CD1c-positive myeloid dendritic cell (primary cell): ENCODE results near the gene WFIKKN1.

ENCODE experiments used
- DNase-seq: peaks from one replicate; pipeline ENCODE4 v3.0.0-alpha.2; 2016; ENCODE audit errors: extremely low spot score

The WFIKKN1 gene

DNA sequence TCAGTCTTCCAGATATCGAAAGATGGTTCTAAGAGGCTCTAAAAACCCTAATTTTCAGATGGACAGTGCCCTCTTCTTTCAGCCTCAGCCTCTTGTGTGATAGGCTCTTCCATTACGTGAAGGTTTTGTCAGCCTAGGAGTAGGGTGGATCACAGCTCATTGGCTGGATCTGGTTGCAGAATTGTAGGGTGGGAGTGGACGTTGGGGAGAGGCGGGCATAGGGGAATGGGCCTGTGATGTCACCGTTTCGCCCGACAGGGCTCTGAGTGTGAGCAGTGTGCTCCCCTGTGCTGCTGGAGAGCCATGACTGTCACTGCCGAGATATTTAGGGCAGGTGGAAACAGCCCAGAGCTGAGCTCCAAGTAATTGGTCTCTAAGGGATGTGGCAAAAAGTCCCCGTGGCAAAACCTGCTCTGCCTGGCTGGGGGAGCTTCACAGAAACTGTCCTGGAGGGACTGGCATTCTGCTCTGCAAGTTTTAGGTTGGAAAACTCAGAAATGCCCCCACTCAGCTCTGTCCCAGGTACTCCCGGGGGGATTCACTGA, 6.2 kb upstream of the WFIKKN1 start:
- no peak for DNase-seq

DNA sequence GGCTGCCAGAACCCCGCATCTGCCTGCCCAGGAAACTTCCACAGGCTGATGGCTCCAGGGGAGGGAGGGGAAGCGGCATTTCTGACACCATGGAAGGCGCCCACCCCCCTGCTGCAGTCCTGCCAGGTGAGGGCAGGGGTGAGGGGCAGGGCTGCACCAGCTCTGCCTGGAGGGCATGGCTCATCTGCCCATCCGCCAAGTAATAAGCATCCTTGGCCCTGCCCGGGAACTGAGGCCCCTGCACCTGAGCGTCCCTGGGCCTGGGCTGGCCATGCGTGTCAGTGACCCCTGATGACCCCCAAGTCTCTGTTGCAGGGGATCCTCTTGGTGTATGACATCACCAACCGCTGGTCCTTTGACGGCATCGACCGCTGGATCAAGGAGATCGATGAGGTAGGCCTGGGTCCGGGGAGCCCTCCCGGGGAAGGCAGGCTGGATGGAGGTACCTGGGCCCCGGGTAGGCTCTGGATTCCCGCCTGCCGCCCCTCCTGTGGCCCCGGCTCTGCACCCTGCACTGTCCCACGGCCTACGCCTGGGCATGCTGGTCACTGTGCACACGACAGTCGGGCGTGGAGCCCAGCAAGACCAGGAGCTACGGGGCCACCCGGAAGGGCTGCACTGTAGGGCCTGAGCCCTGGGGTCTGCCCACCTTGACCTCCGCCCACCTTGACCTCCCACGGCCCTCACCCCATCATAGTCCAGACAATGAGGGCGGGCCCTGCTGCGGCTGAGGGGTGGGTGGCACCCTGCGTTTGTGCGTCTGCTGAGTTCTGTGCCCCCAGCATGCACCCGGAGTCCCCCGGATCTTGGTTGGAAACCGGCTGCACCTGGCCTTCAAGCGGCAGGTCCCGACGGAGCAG, 5.4 kb upstream of the WFIKKN1 start:
- no peak for DNase-seq

DNA sequence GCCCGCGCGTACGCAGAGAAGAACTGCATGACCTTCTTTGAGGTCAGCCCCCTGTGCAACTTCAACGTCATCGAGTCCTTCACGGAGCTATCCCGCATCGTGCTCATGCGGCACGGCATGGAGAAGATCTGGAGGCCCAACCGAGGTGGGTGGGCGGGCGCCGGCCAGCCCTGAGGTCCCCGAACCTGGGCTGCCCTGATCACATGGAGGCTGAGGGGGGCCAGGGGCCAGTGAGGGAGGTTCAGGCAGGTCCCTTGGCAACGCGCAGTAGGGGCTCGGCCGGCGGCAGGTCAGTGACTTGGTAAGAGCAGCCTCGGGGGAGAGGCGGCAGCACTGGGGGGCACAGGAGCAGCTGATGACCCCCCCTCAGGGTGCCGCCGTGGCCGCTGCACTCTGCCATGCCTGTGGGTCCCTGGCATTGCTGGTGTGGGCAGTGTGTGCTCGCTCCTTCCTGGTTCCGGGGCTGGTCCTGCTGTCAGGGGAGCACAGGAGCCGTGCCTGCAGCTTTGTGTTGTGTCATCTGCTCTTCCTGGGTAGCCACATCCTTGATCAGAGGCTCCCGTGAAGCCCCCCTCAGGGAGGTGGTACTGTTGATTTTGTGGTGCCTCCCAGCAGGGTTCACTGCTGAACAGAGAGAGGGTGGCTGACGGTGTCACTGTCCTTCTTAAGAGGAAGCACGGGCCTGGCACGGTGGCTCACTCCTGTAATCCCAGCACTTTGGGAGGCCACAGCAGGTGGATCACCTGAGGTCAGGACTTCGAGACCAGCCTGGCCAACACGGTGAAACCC, 4.6 kb upstream of the WFIKKN1 start:
- no peak for DNase-seq

DNA sequence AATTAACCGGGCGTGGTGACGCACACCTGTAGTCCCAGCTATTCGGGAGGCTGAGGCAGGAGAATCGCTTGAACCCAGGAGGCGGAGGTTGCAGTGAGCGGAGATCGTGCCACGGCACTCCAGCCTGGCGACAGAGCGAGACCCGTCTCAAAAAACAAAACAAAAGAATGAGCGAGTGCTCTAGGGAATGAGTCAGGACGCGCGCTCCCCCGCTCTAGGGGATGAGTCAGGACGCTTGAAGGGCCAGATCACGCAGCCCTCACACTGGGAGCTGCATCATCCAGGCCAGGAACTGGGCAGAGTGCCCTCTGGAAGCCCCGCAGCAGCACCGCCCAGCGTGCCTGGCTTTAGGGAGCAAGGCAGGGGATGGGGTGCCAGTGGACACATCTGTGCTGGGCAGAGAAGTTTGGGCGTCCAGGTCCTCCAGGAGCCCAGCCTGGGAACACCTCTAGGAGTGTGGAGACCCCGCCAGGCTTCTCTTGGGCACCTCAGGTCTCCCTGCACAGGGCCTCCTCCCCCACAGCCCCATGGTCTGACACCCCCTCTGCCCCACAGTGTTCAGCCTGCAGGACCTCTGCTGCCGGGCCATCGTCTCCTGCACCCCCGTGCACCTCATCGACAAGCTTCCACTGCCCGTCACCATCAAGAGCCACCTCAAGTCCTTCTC, 3.9 kb upstream of the WFIKKN1 start:
- no peak for DNase-seq

DNA sequence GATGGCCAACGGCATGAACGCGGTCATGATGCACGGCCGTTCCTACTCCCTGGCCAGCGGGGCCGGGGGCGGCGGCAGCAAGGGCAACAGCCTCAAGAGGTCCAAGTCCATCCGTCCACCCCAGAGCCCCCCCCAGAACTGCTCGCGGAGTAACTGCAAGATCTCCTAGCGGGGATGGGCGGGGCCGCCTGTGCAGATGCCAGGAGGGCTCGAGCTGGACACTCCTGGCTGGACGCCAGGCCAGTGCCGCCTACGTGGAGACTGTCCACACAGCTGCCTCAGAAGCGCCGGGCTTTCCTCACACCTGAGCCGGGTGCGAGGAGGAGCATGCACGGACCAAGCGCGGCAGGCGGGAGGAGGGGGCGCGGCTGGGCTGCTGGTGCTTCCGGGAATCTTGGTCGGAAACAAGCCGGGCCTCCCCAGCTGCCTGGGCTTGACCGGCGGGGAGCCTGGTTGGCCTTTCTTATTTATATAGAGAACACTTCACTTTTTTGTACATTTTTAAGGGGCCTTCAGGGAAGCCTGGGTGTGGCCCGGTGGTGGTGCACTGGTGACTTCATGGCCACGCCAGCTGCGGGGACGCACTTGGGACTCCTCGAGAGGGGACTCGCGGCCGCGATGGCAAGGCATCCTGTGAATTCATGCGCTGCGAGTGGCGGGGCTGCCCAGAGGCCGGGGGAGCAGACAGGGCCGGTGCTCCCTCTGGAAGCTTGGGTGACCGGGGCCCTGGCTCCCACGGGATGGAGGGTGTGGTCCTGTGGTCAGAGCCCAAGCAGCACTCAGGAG, 3.1 kb upstream of the WFIKKN1 start:
- no peak for DNase-seq

DNA sequence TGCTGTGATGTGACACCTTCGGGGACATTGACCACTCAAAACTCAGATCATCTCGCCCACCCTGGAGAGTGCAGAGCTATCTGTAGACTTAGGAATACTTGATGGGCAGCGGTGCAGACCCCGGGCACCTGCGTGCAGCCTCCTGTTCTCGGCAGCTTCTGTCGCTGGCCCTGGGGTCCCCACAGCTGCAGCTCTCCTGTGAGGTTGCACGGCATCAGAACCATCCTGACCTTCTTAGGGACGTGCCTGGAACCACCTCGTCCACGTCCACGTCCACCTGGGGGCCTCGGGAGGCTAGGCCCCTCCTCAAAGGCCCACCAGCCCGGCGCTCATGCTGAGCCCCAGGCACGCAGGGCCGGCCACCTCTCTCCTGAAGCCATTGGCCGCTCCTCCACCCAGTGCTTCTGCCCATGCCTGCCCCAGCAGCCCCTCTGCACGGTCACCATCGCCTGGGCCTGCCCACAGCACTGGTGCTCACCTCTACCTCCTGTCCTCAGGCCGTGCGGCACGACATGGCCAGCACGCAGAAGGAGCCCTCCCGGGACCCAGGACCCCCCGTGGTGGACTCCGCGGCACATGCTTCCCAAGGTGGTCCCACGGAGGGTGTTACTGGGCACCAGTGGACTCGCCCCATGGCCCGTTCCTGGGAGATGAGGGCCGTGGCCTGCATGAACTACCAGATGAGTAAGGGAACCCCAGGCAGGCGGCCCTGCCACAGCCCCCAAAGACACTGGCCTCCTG, 2.3 kb upstream of the WFIKKN1 start:
- DNase-seq, result no peak

DNA sequence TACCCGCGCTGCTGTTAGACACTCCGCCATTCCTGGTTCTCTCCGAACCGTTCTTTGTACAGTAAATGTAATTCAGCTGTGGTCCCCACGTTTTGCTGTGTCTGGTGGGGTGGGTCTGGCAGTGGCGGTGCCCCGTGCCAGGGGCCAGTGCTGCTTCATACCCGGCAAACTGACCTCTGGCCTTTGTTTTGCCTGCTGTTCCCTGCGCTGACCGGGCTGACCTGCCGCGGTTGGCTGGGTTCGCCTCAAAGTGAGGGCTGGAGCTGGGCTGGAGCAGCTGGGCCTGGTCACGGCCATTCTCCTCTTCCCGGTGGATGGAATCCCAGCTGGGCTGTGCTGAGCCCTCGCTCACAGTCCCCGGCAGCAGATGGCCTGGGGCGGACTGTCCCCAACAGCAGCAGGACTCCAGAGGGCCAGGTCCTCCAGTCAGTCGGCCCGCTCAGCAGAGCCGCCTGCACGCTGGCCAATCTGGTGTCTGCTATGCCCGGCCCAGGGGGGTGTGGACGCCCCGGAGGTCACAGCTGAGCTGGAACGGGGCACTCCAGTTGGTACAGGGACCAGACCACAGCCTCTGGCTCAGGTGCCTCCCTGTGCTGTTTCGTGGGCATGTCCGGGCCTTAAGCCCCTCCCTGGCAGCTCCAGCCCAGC, 1.5 kb upstream of the WFIKKN1 start:
- no peak for DNase-seq

DNA sequence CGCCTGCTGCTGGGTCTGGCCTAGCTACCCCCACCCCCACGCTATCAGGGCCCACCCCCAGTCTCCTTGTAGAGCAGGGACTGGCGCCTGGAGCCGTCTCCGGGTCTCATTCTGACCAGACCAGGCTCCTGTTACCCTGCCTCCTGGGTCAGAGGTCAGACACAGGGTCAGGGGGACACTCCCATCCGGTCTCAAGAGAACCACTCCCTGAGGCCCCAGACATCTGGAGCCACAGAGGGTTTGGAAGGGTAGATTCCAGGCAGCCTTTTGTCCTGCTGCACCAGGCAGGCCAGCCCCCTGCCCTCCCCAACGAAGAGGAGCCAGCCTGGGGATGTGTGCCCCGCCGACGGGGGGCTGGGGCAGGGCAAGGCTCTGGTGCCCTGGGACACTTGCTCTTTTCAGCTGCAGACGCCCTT, 944 bp upstream of the WFIKKN1 start:
- no peak for DNase-seq

DNA sequence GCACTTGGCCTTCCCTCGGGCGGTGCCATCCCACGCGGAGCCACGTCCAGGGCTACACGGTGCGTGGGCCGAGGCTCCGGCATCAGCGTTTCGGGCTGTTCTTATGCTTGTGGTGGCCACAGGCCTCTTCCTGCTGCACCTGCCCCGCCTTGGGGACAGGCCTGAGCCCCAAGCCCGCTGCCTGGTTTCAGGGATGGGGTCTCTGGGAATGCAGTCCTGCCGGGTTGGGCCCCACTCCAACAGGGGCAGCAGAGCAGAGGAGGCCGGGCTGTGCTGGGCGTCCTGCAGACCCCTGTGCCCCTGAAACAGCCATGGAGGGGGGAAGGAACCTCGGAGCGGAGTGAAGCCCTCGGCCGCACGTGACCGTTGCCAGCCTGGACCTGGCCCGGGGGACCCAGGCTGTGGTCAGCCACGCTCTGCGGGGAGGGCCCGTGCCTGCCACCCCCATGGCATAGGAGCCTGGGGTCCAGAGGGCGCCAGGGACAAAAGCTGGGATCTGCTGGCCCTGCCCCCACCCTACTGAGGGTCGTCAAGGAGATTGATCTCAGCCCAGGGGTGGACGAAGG, 453 bp upstream of the WFIKKN1 start:
- DNase-seq, result peak; percentile 23

DNA sequence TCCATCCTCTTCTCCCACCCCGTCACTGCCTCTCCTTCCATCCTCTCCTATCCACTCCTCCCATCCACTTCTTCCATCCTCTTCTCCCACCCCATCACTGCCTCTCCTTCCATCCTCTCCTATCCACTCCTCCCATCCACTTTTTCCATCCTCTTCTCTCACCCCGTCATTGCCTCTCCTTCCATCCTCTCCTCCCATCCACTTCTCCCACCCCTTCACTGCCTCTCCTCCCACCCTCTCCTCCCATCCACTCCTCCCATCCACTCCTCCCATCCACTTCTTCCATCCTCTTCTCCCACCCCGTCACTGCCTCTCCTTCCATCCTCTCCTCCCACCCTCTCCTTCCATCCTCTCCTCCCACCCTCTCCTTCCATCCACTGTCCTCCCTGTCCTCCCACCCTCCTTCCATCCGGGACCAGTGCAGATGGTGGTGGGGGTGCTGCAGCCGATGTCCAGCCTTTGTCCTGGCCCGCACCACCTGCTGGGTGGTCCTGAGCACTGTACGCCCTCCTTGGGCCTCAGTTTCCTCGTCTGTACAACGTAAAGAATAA, 1.1 kb downstream of the WFIKKN1 start:
- no peak for DNase-seq

DNA sequence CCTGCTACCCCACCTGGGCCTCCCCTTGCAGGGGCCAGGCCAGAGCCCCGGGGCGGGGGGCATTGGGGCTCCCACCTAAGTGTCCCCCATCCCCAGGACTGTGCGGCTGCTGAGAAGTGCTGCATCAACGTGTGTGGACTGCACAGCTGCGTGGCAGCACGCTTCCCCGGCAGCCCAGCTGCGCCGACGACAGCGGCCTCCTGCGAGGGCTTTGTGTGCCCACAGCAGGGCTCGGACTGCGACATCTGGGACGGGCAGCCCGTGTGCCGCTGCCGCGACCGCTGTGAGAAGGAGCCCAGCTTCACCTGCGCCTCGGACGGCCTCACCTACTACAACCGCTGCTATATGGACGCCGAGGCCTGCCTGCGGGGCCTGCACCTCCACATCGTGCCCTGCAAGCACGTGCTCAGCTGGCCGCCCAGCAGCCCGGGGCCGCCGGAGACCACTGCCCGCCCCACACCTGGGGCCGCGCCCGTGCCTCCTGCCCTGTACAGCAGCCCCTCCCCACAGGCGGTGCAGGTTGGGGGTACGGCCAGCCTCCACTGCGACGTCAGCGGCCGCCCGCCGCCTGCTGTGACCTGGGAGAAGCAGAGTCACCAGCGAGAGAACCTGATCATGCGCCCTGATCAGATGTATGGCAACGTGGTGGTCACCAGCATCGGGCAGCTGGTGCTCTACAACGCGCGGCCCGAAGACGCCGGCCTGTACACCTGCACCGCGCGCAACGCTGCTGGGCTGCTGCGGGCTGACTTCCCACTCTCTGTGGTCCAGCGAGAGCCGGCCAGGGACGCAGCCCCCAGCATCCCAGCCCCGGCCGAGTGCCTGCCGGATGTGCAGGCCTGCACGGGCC, 1.9 kb downstream of the WFIKKN1 start:
- no peak for DNase-seq

DNA sequence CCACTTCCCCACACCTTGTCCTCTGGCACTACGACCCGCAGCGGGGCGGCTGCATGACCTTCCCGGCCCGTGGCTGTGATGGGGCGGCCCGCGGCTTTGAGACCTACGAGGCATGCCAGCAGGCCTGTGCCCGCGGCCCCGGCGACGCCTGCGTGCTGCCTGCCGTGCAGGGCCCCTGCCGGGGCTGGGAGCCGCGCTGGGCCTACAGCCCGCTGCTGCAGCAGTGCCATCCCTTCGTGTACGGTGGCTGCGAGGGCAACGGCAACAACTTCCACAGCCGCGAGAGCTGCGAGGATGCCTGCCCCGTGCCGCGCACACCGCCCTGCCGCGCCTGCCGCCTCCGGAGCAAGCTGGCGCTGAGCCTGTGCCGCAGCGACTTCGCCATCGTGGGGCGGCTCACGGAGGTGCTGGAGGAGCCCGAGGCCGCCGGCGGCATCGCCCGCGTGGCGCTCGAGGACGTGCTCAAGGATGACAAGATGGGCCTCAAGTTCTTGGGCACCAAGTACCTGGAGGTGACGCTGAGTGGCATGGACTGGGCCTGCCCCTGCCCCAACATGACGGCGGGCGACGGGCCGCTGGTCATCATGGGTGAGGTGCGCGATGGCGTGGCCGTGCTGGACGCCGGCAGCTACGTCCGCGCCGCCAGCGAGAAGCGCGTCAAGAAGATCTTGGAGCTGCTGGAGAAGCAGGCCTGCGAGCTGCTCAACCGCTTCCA, 2.7 kb downstream of the WFIKKN1 start:
- no peak for DNase-seq

DNA sequence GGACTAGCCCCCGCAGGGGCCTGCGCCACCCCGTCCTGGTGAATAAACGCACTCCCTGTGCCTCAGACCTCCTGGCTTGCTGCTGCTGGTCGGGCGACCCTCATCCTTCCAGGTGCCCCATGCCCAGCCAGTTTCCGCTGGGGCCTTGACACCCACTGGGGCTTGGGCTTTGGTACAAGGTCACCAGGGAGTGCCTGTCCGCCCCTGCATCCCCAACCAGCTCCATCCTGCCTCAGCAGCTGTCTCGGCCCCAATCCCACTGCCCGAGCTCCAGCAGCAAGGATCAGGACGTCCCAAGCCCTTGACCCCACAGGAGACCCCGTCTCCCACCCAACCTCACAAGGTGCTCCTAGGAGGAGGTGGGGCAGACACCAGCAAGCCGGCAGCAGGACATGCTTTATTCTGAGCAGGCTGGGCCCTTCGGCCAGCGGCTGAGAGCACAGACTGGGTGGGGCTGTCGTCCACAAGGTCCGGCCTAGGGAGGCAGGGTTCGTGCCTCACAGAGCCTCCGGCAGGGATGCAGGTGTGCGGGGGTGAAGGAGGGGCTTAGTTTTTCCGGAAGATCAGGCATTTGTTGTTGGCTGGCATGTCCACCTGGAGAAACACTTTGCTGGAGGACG, 3.4 kb downstream of the WFIKKN1 start:
- DNase-seq, result no peak

DNA sequence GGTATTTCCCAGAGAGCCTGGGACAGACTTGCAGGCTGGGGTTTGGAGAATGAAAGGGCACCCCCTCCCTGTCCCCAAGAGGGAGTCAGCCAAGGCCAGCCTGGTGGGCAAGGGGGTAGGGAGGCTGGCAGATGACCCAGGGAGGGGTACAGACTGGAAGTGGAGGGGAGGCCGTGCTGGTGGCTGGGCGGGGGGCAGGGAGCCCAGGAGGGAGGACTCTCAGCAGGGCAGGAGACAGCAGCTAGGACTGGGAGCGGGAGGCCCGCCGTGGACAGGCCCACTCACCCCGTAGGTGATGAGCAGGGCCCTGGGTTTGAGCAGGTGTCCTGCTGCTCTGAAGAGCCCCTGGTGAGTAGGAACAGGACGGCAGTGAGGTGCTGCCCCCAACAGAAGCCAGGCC, 4.2 kb downstream of the WFIKKN1 start:
- no peak for DNase-seq

DNA sequence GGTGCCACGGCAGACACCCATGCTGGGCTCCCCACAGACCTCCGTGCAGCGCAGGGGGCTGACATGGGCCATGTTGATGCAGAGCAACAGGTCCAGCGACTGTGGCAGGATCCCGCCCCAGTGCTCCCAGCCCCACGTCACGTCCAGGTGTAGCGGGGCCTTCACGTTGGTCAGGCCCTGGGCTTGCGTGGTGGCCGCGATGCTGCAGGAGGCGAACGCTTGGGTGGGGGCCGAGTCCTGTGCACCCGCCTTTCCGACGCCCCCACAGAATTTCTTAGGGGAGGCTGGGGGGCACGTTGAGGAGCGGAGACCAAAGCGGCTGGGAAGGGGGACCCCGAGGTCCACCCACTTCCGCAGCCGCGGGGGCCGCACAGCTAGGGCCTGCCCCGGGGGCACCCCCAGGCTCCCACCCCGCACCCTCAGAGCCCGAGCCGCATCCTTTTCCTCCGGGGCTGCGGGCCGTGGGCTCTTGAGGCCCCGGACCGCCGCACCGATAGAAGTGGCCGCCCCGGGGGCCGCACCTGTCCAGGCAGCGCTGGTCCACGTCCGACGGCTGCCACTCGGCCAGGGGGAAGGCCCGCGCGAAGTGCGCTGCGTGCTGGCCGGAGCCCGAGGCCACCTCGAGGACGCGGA, 4.9 kb downstream of the WFIKKN1 start:
- DNase-seq, result no peak

DNA sequence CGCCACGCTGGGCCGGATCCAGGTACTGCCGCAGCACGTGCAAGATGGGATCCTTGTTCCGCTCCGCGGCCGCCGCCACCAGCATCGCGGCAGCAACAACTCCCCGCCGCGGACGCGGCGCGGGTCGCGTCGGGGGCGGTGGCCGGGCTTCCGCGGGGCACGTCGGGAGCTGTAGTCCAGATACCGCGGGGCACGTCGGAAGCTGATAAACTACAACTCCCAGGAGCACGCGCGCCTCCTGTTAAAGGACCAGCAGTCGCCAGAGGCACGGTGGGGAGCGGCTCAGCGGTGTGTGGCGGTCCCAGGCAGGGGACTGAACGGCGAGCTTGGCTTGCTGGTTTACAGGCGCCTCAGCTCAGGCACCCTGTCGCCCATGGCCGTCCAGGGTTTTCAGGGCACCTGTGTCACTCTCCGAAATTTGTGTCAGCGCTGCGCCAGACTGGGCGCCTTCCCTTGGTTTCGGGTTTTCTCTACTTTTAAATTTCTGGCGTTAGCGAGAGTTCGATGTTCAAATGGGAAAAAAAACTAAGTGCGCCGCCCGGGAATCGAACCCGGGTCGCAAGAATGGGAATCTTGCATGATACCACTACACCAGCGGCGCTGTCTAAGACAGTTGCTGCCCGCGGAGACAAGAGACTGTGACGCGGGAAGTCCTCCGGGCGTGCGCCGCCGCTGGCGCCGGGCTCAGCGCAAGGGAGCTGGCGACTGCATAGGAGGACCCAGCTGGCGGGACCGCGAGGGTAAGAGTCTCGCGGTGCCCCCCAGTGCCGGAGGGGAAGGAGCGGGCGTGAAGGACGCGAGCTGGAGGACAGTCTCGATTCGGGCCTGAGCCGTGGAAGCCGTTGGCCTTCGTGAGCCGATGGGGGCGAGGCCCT, 5.7 kb downstream of the WFIKKN1 start, which contains the start of gene METTL26:
TSS of gene METTL26 (minus strand) at position 100 of the 875 bp plus-strand sequence. CDS start at position 85, 15 bp downstream.
- peak; percentile 97 for DNase-seq
